ENCODE data around the gene MEGF8. TPM values are rescaled to one million over a fixed set of nuclear protein-coding genes. Genes with fewer than 3 reads are reported as not detected.

MEGF8 gene
- total RNA-seq, 2 experiments from 2014 or later = 4.2 to 4.7 TPM

GRCh38 chr19:42349378-42350107, 24.1 kb downstream of the MEGF8 start:
- ChIA-PET CTCF (no interaction called here), POLR2A (no interaction called here)
- H3K27me3 Mint-ChIP-seq = no peaks in the 10 kb centered on the region
- no peaks in the 10 kb centered on the region for H3K9me3 Mint-ChIP-seq
- DNase-seq = no peak
- H3K27ac Mint-ChIP-seq = no peak overlapping the region
- no peak overlapping the region for H3K4me3 Mint-ChIP-seq
- H3K4me1 Mint-ChIP-seq = no peaks in the 10 kb centered on the region
- no peaks in the 10 kb centered on the region for H3K36me3 Mint-ChIP-seq (ENCODE audit: low read depth)

DNA sequence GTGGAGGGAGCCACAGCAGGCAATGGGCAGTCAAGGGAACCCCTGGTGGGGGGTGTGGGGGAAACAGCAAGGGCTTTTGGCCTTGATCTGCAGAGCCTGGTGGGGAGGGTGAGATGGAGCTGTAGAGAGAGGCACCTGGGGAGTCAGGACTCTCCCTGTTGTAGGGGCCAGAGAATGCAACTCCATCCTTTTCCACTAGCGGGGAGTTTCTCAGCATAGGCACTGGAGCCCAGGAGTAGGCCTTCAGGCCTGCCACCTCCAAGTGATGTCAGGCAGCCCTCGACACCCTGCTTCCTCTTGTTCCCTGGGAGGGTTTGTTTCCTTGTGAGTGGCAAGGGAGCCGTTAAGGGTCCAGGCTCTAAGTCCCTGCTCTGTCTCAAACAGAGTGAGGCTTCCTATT, 25.0 kb downstream of the MEGF8 start:
- H3K4me3 Mint-ChIP-seq = no peak overlapping the region
- no peak for DNase-seq
- no peaks in the 10 kb centered on the region for H3K27me3 Mint-ChIP-seq
- H3K9me3 Mint-ChIP-seq = no peaks in the 10 kb centered on the region
- POLR2A ChIA-PET = no interaction called here
- H3K4me1 Mint-ChIP-seq = no peaks in the 10 kb centered on the region
- no peaks in the 10 kb centered on the region for H3K36me3 Mint-ChIP-seq (ENCODE audit: low read depth)
- CTCF ChIA-PET = no interaction called here
- H3K27ac Mint-ChIP-seq = no peak overlapping the region

DNA sequence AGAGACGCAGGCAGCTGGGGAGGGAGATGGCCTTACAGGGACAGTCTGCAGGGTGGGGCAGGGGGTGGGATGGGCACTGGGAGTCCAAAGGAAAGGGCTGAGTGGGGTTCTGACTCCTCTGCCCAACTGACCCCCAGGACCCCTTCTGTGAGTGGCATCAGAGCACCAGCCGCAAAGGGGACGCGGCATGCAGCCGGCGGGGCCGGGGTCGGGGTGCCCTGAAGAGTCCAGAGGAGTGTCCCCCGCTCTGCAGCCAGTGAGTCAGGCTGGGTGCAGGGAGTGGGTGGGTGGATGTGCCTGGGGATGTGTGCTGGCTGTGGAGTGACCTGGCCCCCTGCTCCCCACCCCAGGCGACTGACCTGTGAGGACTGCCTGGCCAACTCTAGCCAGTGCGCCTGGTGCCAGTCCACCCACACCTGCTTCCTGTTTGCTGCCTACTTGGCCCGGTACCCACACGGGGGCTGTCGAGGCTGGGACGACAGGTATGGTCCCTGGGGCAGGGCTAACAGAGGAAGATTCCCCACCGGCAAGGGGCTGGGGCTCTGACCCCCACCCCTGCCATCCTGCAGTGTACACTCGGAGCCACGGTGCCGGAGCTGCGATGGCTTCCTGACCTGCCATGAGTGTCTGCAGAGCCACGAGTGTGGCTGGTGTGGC, 25.8 kb downstream of the MEGF8 start:
- no peak overlapping the region for H3K27ac Mint-ChIP-seq
- ChIA-PET POLR2A (no interaction called here), CTCF (no interaction called here)
- H3K4me1 Mint-ChIP-seq = no peaks in the 10 kb centered on the region
- H3K4me3 Mint-ChIP-seq = no peak overlapping the region
- no peaks in the 10 kb centered on the region for H3K27me3 Mint-ChIP-seq
- no peaks in the 10 kb centered on the region for H3K9me3 Mint-ChIP-seq
- H3K36me3 Mint-ChIP-seq (ENCODE audit: low read depth) = no peaks in the 10 kb centered on the region
- DNase-seq = no peak

DNA sequence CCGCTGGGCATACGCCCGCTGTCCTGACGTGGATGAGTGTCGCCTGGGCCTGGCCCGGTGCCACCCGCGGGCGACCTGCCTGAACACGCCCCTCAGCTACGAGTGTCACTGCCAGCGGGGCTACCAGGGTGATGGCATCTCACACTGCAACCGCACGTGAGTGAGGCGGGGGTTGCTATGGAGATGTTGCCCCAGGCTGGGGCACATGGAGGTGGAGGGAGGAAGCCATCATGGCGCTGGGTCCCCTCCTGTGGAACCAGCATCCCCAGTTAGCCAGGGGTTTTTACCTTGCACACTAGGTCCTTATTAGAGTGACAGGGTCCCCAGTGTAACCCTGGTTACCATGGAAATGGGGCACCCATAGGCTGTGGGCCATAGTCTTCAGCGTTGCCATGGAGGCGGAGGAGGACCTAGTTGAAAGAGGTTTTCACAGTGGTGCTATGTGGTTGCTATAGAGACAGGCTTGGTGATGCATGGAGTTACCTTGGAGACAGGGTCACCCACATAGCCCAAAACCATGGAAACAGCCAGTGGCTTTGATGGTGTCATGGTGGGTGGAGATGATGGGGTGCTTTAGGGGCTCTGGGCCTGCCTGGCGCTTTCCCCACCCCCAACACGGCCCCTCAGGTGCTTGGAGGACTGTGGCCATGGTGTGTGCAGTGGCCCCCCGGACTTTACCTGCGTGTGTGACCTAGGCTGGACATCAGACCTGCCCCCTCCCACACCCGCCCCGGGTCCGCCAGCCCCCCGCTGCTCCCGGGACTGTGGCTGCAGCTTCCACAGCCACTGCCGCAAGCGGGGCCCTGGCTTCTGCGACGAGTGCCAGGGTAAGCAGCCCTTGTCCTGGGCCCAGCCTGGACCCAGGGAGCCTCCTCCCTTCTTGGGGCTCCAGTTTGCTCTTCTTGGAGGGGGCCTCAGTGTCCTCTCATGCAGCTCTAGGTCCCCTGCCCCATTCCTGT, 27.1 kb downstream of the MEGF8 start:
- Mint-ChIP-seq H3K36me3 (ENCODE audit: low read depth) (no peaks in the 10 kb centered on the region), H3K4me1 (no peaks in the 10 kb centered on the region), H3K27ac (no peak overlapping the region), H3K9me3 (no peaks in the 10 kb centered on the region), H3K27me3 (no peaks in the 10 kb centered on the region), H3K4me3 (no peak overlapping the region)
- CTCF ChIA-PET = no interaction called here
- POLR2A ChIA-PET = no interaction called here
- no peak for DNase-seq

GRCh38 chr19:42353341-42354015, 28.0 kb downstream of the MEGF8 start:
- Mint-ChIP-seq H3K4me1 (no peaks in the 10 kb centered on the region), H3K27me3 (no peaks in the 10 kb centered on the region), H3K27ac (no peak overlapping the region), H3K4me3 (no peak overlapping the region), H3K9me3 (no peaks in the 10 kb centered on the region), H3K36me3 (ENCODE audit: low read depth) (no peaks in the 10 kb centered on the region)
- ChIA-PET POLR2A (no interaction called here), CTCF (no interaction called here)
- no peak for DNase-seq

DNA sequence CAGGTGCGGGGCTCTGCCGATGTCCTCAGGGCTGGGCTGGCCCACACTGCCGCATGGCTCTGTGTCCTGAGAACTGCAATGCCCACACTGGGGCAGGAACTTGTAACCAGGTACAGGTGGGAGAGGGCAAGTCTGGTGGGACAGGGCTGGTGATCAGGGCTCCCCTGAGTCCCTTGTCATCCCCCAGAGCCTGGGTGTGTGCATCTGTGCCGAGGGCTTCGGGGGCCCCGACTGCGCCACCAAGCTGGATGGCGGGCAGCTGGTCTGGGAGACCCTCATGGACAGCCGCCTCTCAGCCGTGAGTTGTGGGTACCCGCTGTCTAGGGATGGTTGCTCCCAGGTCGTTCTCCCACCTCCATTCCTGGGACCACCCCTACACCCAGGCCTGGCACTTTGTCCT, 30.5 kb downstream of the MEGF8 start:
- no peaks in the 10 kb centered on the region for H3K36me3 Mint-ChIP-seq (ENCODE audit: low read depth)
- no peaks in the 10 kb centered on the region for H3K9me3 Mint-ChIP-seq
- H3K27ac Mint-ChIP-seq = no peak overlapping the region
- POLR2A ChIA-PET = no interaction called here
- H3K27me3 Mint-ChIP-seq = no peaks in the 10 kb centered on the region
- no peak overlapping the region for H3K4me3 Mint-ChIP-seq
- DNase-seq = no peak
- H3K4me1 Mint-ChIP-seq = no peaks in the 10 kb centered on the region
- CTCF ChIA-PET = no interaction called here

DNA sequence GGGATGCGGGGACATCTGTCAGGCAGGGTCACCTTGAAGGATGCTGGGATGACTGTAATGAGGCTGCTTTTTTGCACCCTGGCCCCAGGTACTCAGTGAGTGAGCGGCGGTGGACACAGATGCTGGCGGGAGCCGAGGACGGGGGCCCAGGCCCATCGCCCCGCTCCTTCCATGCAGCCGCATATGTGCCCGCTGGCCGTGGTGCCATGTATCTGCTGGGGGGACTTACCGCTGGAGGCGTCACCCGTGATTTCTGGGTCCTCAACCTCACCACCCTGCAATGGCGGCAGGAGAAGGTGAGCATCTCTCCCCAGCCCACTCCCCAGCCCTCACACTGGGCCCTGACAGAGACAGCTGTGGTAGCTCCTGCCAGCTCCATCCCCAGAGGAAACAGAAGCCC, 31.3 kb downstream of the MEGF8 start:
- Mint-ChIP-seq H3K4me3 (no peak overlapping the region), H3K27ac (no peak overlapping the region), H3K4me1 (no peaks in the 10 kb centered on the region), H3K9me3 (no peaks in the 10 kb centered on the region), H3K27me3 (no peaks in the 10 kb centered on the region), H3K36me3 (ENCODE audit: low read depth) (no peaks in the 10 kb centered on the region)
- ChIA-PET CTCF (no interaction called here), POLR2A (interaction anchor here (0.6 kb wide), 1 partner anchor 40 kb away, joined by 3 read pairs; no protein-coding TSS in a partner anchor)
- DNase-seq = no peak

DNA sequence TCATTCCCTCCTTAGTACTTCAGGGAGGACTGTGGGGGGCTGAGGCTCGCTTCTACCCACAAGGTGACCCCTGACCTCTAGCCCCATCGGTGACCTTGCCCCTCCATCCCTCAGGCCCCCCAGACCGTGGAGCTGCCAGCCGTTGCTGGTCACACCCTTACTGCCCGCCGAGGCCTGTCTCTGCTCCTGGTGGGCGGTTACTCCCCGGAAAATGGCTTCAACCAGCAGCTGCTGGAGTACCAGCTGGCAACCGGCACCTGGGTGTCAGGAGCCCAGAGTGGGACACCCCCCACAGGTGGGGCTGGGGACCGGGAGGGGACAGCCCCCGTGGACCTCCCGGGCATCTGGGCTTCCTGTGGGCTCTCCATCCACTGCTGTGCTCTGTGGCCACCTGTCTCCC, 31.9 kb downstream of the MEGF8 start:
- ChIA-PET CTCF (no interaction called here), POLR2A (no interaction called here)
- Mint-ChIP-seq H3K27me3 (no peaks in the 10 kb centered on the region), H3K36me3 (ENCODE audit: low read depth) (no peaks in the 10 kb centered on the region), H3K27ac (no peak overlapping the region), H3K4me3 (no peak overlapping the region), H3K9me3 (no peaks in the 10 kb centered on the region), H3K4me1 (no peaks in the 10 kb centered on the region)
- DNase-seq = no peak

- Mint-ChIP-seq H3K4me3 (no peak overlapping the region), H3K27me3 (no peaks in the 10 kb centered on the region), H3K36me3 (ENCODE audit: low read depth) (peaks cover 6% of the 10 kb centered on the region), H3K4me1 (no peaks in the 10 kb centered on the region), H3K27ac (no peak overlapping the region), H3K9me3 (peaks cover 7% of the 10 kb centered on the region)
- ChIA-PET POLR2A (no interaction called here), CTCF (no interaction called here)
- no peak for DNase-seq
Observed at GRCh38 chr19:42360787-42361544, 35.5 kb downstream of the MEGF8 start.

DNA sequence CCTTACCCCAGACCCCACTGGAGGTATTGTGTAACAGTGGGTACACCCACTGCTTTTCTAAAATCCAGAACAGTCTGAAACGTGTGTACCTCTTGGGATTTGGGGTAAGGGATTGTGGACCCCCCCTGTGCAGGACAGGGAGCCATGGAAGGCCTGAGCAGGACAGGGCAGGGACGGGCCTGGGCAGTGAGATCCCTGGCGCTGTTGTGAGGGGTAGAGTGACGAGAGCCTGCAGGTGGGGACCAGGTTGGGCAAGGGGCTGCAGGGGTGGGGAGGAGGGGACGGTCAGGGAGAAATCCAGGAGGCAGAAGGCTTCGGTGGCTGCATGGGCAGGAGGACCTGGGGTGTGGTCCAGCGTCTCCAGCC, 36.1 kb downstream of the MEGF8 start:
- H3K36me3 Mint-ChIP-seq (ENCODE audit: low read depth) = peaks cover 6% of the 10 kb centered on the region
- no peak overlapping the region for H3K27ac Mint-ChIP-seq
- POLR2A ChIA-PET = no interaction called here
- no peak overlapping the region for H3K4me3 Mint-ChIP-seq
- CTCF ChIA-PET = no interaction called here
- no peaks in the 10 kb centered on the region for H3K4me1 Mint-ChIP-seq
- H3K27me3 Mint-ChIP-seq = no peaks in the 10 kb centered on the region
- no peak for DNase-seq
- peaks cover 7% of the 10 kb centered on the region for H3K9me3 Mint-ChIP-seq

DNA sequence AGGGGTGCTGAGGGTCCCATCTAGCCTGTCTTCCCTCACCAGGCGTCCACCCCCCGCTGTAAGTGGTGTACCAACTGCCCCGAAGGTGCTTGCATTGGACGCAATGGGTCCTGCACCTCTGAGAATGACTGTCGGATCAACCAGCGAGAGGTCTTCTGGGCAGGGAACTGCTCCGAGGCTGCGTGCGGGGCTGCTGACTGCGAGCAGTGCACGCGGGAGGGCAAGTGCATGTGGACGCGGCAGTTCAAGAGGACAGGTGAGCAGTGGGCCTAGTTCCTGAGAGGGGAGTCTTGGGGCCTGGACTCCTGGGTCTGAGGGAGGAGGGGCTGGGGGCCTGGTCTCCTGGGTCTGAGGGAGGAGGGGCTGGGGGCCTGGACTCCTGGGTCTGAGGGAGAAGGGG, 36.9 kb downstream of the MEGF8 start:
- POLR2A ChIA-PET = no interaction called here
- Mint-ChIP-seq H3K27me3 (no peaks in the 10 kb centered on the region), H3K9me3 (peaks cover 7% of the 10 kb centered on the region), H3K36me3 (ENCODE audit: low read depth) (peaks cover 6% of the 10 kb centered on the region), H3K4me3 (no peak overlapping the region), H3K4me1 (no peaks in the 10 kb centered on the region), H3K27ac (no peak overlapping the region)
- CTCF ChIA-PET = no interaction called here
- no peak for DNase-seq

DNA sequence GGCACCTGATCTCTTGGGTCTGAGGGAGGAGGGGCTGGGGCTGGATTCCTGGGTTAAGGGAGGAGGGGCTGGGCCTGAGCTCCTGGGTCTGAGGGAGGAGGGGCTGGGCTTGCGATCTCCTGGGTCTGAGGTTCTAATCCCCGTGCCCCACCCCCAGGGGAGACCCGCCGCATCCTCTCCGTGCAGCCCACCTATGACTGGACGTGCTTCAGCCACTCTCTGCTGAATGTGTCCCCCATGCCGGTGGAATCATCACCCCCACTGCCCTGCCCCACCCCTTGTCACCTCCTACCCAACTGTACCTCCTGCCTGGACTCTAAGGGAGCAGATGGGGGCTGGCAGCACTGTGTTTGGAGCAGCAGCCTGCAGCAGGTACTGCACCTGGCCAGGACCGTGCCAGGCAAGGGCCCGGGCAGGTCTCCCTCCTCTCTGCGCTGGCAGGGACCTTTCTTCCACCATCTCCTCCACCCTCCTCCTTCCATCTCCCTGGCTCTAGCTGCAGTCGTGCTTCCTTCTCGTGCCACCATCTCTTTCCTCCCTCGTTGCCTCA, 37.5 kb downstream of the MEGF8 start:
- no peaks in the 10 kb centered on the region for H3K27me3 Mint-ChIP-seq
- H3K9me3 Mint-ChIP-seq = peaks cover 7% of the 10 kb centered on the region
- no peak overlapping the region for H3K27ac Mint-ChIP-seq
- CTCF ChIA-PET = no interaction called here
- no peak for DNase-seq
- POLR2A ChIA-PET = no interaction called here
- no peak overlapping the region for H3K4me3 Mint-ChIP-seq
- H3K36me3 Mint-ChIP-seq (ENCODE audit: low read depth) = peaks cover 6% of the 10 kb centered on the region
- no peaks in the 10 kb centered on the region for H3K4me1 Mint-ChIP-seq
